Duodenal mucosa (tissue), 2 donors: Measurements from ENCODE around the gene ACACB.

Experiments
- H3K27ac ChIP-seq: one replicate; pipeline ENCODE4 v1.7.0; 2013; ENCODE audit warnings: low read depth, low read length
- H3K27me3 ChIP-seq, 2 donors: one replicate each; pipeline ENCODE4 v1.7.0; 2013; ENCODE audit warnings: low read length in 2 of 2, control low read depth in 1 of 2; ENCODE audit not compliant: insufficient read depth in 2 of 2, control insufficient read depth in 1 of 2
- H3K36me3 ChIP-seq, 2 donors: one replicate each; pipeline ENCODE4 v1.7.0; 2013; ENCODE audit warnings: low read length in 2 of 2, control low read depth in 1 of 2; ENCODE audit not compliant: insufficient read depth in 2 of 2, control insufficient read depth in 1 of 2
- H3K4me1 ChIP-seq, 2 donors: one replicate each; pipeline ENCODE4 v1.7.0; 2013; ENCODE audit warnings: low read length in 2 of 2, control low read depth in 1 of 2; ENCODE audit not compliant: insufficient read depth in 2 of 2, control insufficient read depth in 1 of 2
- H3K4me3 ChIP-seq, 2 donors: one replicate each; pipeline ENCODE4 v1.7.0; 2013; ENCODE audit warnings: low read length in 2 of 2, low read depth in 1 of 2
- H3K9ac ChIP-seq, 2 donors: one replicate each; pipeline ENCODE4 v1.7.0; 2013; ENCODE audit warnings: low read length in 2 of 2, low read depth in 1 of 2
- H3K9me3 ChIP-seq, 2 donors: one replicate each; pipeline ENCODE4 v1.7.0; 2013; ENCODE audit warnings: low read length in 2 of 2, control low read depth in 1 of 2; ENCODE audit not compliant: control insufficient read depth in 1 of 2

ACACB gene

GRCh38 chr12:109222062-109222461, 105.7 kb downstream of the ACACB start:
- Histone ChIP-seq H3K4me3 (no peak overlapping the region), H3K27me3 (no peaks in the 10 kb centered on the region), H3K36me3 (peaks cover 20 to 55% of the 10 kb centered on the region in 2 donors), H3K9ac (no peak overlapping the region), H3K9me3 (no peaks in the 10 kb centered on the region), H3K4me1 (no peaks in the 10 kb centered on the region), H3K27ac (no peak overlapping the region)

- Histone ChIP-seq H3K27ac (no peak overlapping the region), H3K9ac (no peak overlapping the region), H3K27me3 (no peaks in the 10 kb centered on the region), H3K4me1 (no peaks in the 10 kb centered on the region), H3K4me3 (no peak overlapping the region), H3K9me3 (no peaks in the 10 kb centered on the region), H3K36me3 (peaks cover 23 to 56% of the 10 kb centered on the region in 2 donors)
Measured at GRCh38 chr12:109222496-109222895, 106.1 kb downstream of the ACACB start.

GRCh38 chr12:109223211-109223610, 106.8 kb downstream of the ACACB start:
- Histone ChIP-seq H3K36me3 (peaks cover 23 to 50% of the 10 kb centered on the region in 2 donors), H3K27me3 (no peaks in the 10 kb centered on the region), H3K27ac (no peak overlapping the region), H3K4me1 (no peaks in the 10 kb centered on the region), H3K9ac (no peak overlapping the region), H3K4me3 (no peak overlapping the region), H3K9me3 (no peaks in the 10 kb centered on the region)

GRCh38 chr12:109223868-109224267, 107.5 kb downstream of the ACACB start:
- Histone ChIP-seq H3K4me3 (no peak overlapping the region), H3K27me3 (no peaks in the 10 kb centered on the region), H3K9me3 (no peaks in the 10 kb centered on the region), H3K9ac (no peak overlapping the region), H3K36me3 (peaks cover 23 to 54% of the 10 kb centered on the region in 2 donors), H3K4me1 (no peaks in the 10 kb centered on the region), H3K27ac (no peak overlapping the region)

- H3K9ac ChIP-seq, result no peak overlapping the region
- H3K27ac ChIP-seq, result no peak overlapping the region
- peaks cover 31 to 68% of the 10 kb centered on the region in 2 donors for H3K36me3 ChIP-seq
- no peak overlapping the region for H3K4me3 ChIP-seq
- H3K27me3 ChIP-seq, result no peaks in the 10 kb centered on the region
- H3K4me1 ChIP-seq, result no peaks in the 10 kb centered on the region
- no peaks in the 10 kb centered on the region for H3K9me3 ChIP-seq
Measured at GRCh38 chr12:109228664-109229063, 112.3 kb downstream of the ACACB start.

GRCh38 chr12:109230193-109230592, 113.8 kb downstream of the ACACB start:
- Histone ChIP-seq H3K4me1 (no peaks in the 10 kb centered on the region), H3K9me3 (no peaks in the 10 kb centered on the region), H3K4me3 (no peak overlapping the region), H3K9ac (no peak overlapping the region), H3K27me3 (no peaks in the 10 kb centered on the region), H3K27ac (no peak overlapping the region), H3K36me3 (peaks cover 33 to 69% of the 10 kb centered on the region in 2 donors)

GRCh38 chr12:109232731-109233130, 116.3 kb downstream of the ACACB start:
- no peak overlapping the region for H3K27ac ChIP-seq
- H3K4me1 ChIP-seq, result no peaks in the 10 kb centered on the region
- H3K27me3 ChIP-seq, result no peaks in the 10 kb centered on the region
- H3K36me3 ChIP-seq, result peaks cover 46 to 82% of the 10 kb centered on the region in 2 donors
- H3K9ac ChIP-seq, result no peak overlapping the region
- no peaks in the 10 kb centered on the region for H3K9me3 ChIP-seq
- H3K4me3 ChIP-seq, result no peak overlapping the region

GRCh38 chr12:109234012-109234411, 117.6 kb downstream of the ACACB start:
- H3K4me3 ChIP-seq, result no peak overlapping the region
- no peaks in the 10 kb centered on the region for H3K9me3 ChIP-seq
- no peak overlapping the region for H3K27ac ChIP-seq
- no peaks in the 10 kb centered on the region for H3K4me1 ChIP-seq
- peaks cover 46 to 82% of the 10 kb centered on the region in 2 donors for H3K36me3 ChIP-seq
- H3K9ac ChIP-seq, result no peak overlapping the region
- no peaks in the 10 kb centered on the region for H3K27me3 ChIP-seq

GRCh38 chr12:109236257-109236656, 119.9 kb downstream of the ACACB start:
- H3K4me3 ChIP-seq, result no peak overlapping the region
- no peaks in the 10 kb centered on the region for H3K27me3 ChIP-seq
- H3K27ac ChIP-seq, result no peak overlapping the region
- no peaks in the 10 kb centered on the region for H3K9me3 ChIP-seq
- H3K4me1 ChIP-seq, result no peaks in the 10 kb centered on the region
- no peak overlapping the region for H3K9ac ChIP-seq
- H3K36me3 ChIP-seq, result peaks cover 59 to 87% of the 10 kb centered on the region in 2 donors

GRCh38 chr12:109239179-109239578, 122.8 kb downstream of the ACACB start:
- H3K4me1 ChIP-seq, result no peaks in the 10 kb centered on the region
- H3K27me3 ChIP-seq, result no peaks in the 10 kb centered on the region
- H3K36me3 ChIP-seq, result peaks cover 43 to 79% of the 10 kb centered on the region in 2 donors
- H3K9ac ChIP-seq, result no peak overlapping the region
- no peaks in the 10 kb centered on the region for H3K9me3 ChIP-seq
- no peak overlapping the region for H3K4me3 ChIP-seq
- no peak overlapping the region for H3K27ac ChIP-seq

- Histone ChIP-seq H3K4me1 (no peaks in the 10 kb centered on the region), H3K9me3 (no peaks in the 10 kb centered on the region), H3K36me3 (peaks cover 42 to 81% of the 10 kb centered on the region in 2 donors), H3K9ac (no peak overlapping the region), H3K4me3 (no peak overlapping the region), H3K27me3 (no peaks in the 10 kb centered on the region), H3K27ac (no peak overlapping the region)
Measured at GRCh38 chr12:109239691-109240090, 123.3 kb downstream of the ACACB start.
